Stimulated activated CD4-positive, alpha-beta T cell treated with anti-CD3 and anti-CD28 coated beads, Interleukin-15, amount 100 ng/mL, for 24 hours (primary cell): Measurements from ENCODE around the gene AGBL5.
A peak's percentile ranks its signal among the peaks of the same experiment; 100 is the strongest.
"Not testable (repeated sequence)": the region's sequence is repeated elsewhere in the genome, so short reads cannot be mapped to it uniquely, and the experiment has no call there.

Experiments used
- DNase-seq: peaks from one replicate; pipeline ENCODE4 v3.0.0-alpha.2; 2020

Gene AGBL5

DNA sequence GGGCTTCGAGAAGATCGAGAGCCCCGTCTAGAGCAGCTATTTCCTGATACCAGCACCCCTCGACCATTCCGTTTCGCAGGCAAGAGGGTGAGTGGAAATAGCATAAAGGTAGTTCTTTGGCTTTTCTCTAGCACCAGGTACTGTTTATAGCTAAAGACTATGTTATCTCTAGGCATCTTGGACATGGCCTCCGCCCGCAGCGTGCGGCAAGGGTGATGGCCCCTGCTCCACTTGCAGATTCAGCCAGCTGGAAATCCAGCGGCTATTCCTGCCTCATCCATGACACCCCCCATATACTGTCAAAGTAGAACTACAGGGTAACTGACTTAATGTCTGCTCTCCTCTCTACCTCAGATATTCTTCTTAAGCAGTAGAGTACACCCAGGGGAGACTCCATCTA lies 3.3 kb downstream of the AGBL5 start:
- DNase-seq, result no peak

DNA sequence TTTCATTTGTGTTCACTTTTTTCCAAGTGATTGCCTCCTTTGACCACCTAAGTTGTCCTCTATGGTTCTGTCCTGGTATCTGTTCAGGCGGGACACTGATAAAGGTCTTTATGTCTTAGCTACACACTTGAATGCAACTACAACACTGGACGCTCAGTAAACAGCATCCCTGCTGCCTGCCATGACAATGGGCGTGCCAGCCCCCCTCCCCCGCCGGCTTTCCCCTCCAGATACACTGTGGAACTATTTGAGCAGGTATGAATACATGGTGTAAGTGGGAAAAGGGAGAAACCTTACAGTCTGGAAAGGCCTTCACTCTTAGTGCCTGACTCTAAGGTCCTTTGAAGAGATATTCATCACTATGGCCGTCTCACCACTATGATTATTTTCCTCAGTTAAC lies 5.7 kb downstream of the AGBL5 start:
- DNase-seq, result no peak

DNA sequence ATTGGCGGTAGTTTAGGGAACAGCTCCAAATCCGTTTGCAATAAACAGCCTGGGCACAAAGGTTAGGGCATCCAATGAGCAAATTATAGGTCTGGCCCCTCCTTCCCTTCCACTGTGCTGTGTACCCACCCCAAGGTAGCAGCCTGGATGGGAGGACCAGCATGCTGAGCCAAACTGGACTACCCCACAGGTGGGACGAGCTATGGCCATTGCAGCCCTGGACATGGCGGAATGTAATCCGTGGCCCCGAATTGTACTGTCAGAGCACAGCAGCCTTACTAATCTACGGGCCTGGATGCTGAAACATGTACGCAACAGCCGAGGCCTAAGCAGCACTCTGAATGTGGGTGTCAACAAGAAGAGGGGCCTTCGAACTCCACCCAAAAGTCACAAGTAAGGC lies 6.7 kb downstream of the AGBL5 start:
- no peak for DNase-seq

DNA sequence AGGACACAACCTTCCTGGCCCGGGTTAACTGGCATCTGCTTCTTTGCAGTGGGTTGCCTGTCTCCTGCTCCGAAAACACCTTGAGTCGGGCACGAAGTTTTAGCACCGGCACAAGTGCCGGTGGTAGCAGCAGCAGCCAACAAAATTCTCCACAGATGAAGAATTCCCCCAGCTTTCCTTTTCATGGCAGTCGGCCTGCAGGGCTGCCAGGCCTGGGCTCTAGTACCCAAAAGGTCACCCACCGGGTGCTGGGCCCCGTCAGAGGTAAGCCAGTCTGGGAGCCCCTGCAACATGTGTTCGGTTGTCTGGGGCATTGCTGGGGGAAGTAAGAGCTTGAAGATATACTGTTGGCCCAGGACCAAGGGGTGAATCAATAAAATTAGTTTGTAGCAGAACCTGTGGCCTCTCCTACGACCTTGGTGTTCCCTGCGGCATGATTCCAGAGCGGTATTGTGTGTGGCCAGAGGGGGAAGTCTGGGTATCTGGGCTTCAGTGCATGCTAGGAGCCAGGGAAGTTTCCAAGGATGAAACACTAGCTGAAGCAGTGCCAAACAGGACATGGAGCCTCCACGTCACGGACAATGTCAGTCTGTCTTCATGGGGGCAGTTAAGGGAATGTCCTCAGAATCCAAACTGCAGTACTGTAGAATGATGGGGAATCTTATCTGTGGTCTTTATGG lies 7.8 kb downstream of the AGBL5 start:
- no peak for DNase-seq

DNA sequence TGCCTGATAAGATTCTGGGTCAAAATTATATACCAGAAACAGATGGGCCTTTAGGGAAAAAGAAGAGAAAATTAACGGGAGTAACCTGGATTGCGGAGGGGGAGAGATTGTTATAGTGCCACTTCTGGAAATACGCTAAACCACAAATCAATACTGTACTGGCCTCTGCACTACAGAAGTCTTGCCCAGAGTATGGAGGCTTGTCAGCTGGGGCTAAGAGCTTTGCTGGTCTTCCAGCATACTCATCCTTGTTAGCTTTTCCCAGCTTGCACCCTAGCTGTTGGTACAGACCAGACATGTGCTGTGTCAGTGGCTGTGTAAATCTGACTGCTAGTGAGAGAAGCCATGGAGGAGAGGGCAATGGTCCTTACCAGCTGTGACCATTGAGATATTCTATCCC lies 8.9 kb downstream of the AGBL5 start:
- DNase-seq, result no peak

DNA sequence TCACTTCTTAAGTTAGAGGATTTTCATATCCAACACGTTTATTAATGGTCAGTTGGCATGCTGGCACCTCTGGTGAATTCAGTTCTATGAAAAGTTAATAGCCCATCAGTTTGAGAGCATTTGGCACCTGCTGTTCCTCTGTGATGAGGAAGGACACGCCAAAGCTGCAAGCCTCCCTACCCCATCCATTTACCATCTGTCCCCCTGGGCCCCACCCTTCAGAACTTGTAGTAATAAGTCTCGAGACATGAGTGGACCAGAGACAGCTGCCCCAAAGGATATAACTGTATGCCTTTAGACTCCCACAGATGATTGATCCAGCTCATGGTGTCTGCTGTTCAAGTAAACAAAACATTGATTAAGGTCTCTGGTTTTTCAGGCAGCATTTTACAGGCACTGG lies 13.7 kb downstream of the AGBL5 start:
- DNase-seq, result no peak

- DNase-seq, result no peak
Measured at GRCh38 chr2:27067385-27067784, 15.9 kb downstream of the AGBL5 start.

DNA sequence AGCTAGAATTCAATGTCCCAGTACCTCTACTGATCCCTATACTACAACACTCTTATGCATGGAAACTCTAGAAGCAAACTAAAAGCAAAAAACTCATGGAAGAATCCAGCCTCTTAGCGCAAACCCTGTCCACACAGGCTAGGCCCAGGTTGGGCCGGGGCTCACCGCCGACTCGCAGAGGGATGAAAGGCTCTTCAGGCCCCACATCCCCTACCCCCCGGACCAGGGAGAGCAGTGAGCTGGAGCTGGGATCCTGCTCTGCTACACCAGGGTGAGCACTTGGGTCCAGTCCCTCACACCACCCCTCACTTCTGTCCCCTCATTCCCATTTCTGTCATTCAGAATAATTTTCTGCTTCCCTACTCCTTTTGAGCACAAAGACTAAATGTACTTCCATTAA lies 18.0 kb downstream of the AGBL5 start:
- no peak for DNase-seq

DNA sequence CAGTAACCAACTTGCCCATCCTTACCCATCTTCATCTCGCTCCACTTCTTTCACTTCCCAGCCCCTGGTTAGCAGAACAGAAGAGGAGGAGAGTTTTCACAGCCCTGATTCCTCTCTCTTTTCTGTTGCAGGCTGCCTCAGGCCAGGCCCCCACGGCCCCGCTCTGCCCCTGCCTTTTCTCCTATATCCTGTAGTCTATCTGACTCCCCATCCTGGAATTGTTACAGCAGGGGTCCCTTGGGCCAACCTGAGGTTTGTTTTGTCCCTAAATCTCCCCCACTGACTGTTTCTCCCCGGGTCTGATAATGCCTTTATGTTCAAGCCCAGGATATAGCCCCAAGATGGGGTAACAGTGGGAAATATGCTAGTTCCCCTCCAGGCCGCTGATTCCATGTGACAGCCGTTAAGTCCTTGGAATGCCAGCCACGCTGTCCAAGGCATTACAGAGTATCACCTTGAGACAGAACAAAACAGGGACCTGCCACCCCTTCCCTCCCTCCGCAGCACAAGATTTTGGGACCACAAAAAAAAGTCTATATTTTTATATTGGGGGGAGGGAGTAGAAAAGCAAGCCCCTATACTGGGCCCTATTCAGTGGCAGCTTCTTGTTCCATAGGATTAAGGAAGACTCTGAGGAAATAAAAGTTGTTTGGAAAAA lies 18.6 kb downstream of the AGBL5 start:
- no peak for DNase-seq

- DNase-seq, result no peak
Measured at GRCh38 chr2:27070653-27071276, 19.3 kb downstream of the AGBL5 start.

- DNase-seq, result peak; percentile 94
Measured at GRCh38 chr2:27071277-27071989, 20.0 kb downstream of the AGBL5 start, which contains the start of gene OST4. Gene OST4, minus strand, starts transcription at chr2:27071654.

DNA sequence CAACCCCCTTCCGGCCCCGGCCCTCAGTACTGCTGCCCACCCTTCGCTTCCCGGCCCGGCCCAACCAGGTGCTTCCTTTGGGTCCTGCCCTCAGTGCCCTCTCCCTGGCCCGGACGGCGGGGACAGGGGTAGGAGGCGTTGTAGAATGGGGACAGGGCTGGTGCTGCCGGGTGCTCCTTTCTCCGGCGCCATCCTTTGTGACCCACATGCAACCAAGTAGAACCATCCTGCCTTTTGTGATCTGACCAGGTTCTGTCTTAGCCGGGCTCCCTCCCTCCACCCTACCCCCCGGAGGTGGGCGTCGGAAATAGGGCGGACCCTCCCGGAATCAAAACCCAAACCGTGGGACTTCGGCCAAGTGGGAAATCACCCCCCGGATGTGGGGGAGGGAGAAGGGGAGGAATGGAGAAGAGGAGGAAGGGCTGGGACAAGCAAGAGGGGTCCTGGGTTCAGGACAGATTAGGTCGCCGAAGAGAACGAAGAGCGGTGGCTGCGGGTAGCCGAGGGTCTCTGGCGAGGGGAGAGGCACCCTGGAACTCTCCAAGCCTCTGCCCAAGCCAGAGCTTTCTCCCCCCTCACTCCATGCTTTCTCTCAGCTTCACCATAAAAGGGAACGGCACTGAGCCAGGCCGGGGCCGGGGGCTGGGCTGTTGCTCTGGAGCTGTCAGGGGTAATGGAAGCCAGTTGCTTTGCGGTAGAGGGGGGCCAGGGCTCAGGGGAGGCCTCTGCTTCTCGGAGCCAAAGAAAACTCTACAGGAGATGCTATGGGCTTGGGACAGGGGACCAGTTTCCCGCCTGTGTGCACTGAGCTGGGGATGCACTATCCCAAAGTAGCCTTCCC lies 20.7 kb downstream of the AGBL5 start:
- DNase-seq, result peak; percentile 64

- no peak for DNase-seq
Measured at GRCh38 chr2:27072920-27073319, 21.5 kb downstream of the AGBL5 start.

GRCh38 chr2:27073782-27074181 lies 22.3 kb downstream of the AGBL5 start:
- no peak for DNase-seq

GRCh38 chr2:27074738-27075565 lies 23.5 kb downstream of the AGBL5 start:
- DNase-seq, result peak; percentile 51

GRCh38 chr2:27075566-27075871 lies 24.1 kb downstream of the AGBL5 start:
- not testable (repeated sequence) for DNase-seq

DNA sequence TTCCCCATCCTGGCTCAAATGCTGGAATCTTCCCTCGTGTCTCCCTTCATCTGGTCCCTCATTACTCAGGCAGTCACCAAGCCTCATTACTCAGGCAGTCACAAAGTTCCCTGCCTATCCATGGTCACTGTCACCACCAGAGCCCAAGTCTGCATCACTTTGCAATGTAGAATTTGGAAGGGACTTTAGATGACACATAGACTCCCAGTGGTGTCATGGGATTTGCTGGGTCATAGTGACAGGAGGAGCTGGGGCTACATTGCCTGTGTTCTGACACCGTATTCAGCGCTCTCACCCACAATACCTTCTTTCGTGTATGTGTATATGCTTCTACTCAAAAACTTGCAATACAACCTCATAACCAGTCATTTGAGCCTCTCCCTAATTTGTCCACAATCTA lies 24.9 kb downstream of the AGBL5 start:
- DNase-seq, result no peak

GRCh38 chr2:27077231-27077630 lies 25.8 kb downstream of the AGBL5 start:
- no peak for DNase-seq

DNA sequence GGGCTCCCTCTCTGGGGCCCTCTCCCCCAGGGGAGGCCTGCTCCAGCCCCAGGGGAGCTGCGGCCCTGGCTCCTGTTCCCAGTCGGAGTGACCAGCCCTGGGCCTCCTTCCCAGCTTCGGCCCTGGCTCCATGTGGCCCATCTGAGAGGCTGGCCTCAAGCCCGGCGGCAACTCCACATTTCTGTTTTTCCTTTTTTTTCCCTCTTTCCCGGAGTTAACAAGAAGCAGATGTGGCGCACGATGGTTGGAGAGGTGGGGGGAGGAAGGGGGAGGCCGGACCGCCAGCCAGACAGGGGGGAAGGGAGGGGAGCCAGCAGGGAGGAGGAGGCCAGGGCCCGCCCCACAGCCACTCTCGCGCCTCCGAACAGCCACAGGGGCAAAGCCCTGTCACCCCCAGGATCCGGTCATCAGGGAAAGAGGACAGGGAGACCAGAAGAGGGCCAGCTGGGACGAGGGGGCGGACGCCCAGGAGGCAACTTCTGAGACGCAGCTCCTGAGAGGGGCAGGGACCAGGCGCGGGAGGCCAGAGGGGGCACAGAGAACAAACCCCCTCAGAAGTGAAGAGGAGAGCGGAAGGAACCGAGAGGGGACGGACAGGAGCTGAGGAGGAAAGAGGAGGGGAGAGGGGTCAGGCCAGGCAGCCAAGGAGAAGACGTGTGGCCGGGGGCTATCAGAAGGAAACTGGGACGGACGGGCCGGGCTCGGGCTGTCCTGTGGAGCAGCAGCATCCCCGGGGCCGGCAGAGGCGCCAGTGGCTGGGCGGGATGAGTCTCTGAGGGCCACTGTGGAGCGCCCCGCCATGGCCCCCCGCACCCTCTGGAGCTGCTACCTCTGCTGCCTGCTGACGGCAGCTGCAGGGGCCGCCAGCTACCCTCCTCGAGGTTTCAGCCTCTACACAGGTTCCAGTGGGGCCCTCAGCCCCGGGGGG lies 27.1 kb downstream of the AGBL5 start, which contains the start of gene EMILIN1:
TSS of gene EMILIN1 (plus strand) at position 349 of the 928 bp plus-strand sequence. CDS start at position 800, 451 bp downstream.
- DNase-seq, result no peak
